CD4-positive, CD25-positive, alpha-beta regulatory T cell (primary cell): ENCODE results near the gene C13orf42. TPM values are rescaled to one million over a fixed set of nuclear protein-coding genes. Genes with fewer than 3 reads are reported as not detected.
"Not testable (repeated sequence)": the region's sequence is repeated elsewhere in the genome, so short reads cannot be mapped to it uniquely, and the experiment has no call there.

Experiments
- ATAC-seq, 2 donors: fragments of 150-1000 bp; cut with Tn5 transposase; one replicate each; pipeline ENCODE4 v1.10.0; 2021; ENCODE audit warnings: low read depth in 2 of 2, moderate number of reproducible peaks in 2 of 2, moderate library complexity in 1 of 2
- DNase-seq, 3 donors: peaks; one replicate each; pipeline versions ENCODE4 v3.0.0 to v3.0.0-alpha.2; 2012 to 2022; ENCODE audit warnings: mixed read lengths in 1 of 3
- H3K27ac ChIP-seq: one replicate; pipeline ENCODE4 v1.7.0; 2013; ENCODE audit warnings: mild to moderate bottlenecking, low read length; ENCODE audit not compliant: insufficient read depth, poor library complexity, severe bottlenecking
- H3K27me3 ChIP-seq: one replicate; pipeline ENCODE4 v1.7.0; 2013; ENCODE audit warnings: low read length; ENCODE audit not compliant: control insufficient read depth, insufficient read depth
- H3K36me3 ChIP-seq: one replicate; pipeline ENCODE4 v1.7.0; 2013; ENCODE audit warnings: mild to moderate bottlenecking, low read length, moderate library complexity; ENCODE audit not compliant: control insufficient read depth, insufficient read depth
- H3K4me1 ChIP-seq: 2 replicates; pipeline ENCODE4 v1.7.0; 2013; ENCODE audit warnings: mild to moderate bottlenecking, low read length; ENCODE audit not compliant: insufficient read depth, control insufficient read depth, poor library complexity, severe bottlenecking
- H3K4me3 ChIP-seq: one replicate; pipeline ENCODE4 v1.7.0; 2013; ENCODE audit warnings: low read depth, mild to moderate bottlenecking, low read length, moderate library complexity
- H3K9me3 ChIP-seq, 2 experiments: 1 replicate in 1 of 2; 2 replicates in 1 of 2; pipeline ENCODE4 v1.7.0; 2013; ENCODE audit warnings: low read length in 2 of 2, mild to moderate bottlenecking in 1 of 2, moderate library complexity in 1 of 2; ENCODE audit not compliant: control insufficient read depth in 2 of 2
- H3K27ac Mint-ChIP-seq, 3 donors: one replicate each; pipeline ENCODE4 v1.8.0; 2020 to 2022; ENCODE audit warnings: mild to moderate bottlenecking in 3 of 3, mixed read lengths in 3 of 3, moderate library complexity in 2 of 3
- H3K27me3 Mint-ChIP-seq: one replicate; pipeline ENCODE4 v1.8.0; 2022; ENCODE audit warnings: mild to moderate bottlenecking, mixed read lengths
- H3K36me3 Mint-ChIP-seq: one replicate; pipeline ENCODE4 v1.8.0; 2020; ENCODE audit warnings: mixed read lengths
- H3K4me1 Mint-ChIP-seq, 4 donors: one replicate each; pipeline ENCODE4 v1.8.0; 2020 to 2022; ENCODE audit warnings: mixed read lengths in 4 of 4, mild to moderate bottlenecking in 1 of 4
- H3K4me3 Mint-ChIP-seq, 4 donors: one replicate each; pipeline ENCODE4 v1.8.0; 2020 to 2022; ENCODE audit warnings: mild to moderate bottlenecking in 4 of 4, mixed read lengths in 4 of 4, moderate library complexity in 3 of 4
- H3K9me3 Mint-ChIP-seq, 7 donors: one replicate each; pipeline ENCODE4 v1.8.0; 2020 to 2022; ENCODE audit warnings: mixed read lengths in 7 of 7, mild to moderate bottlenecking in 3 of 7, moderate library complexity in 2 of 7
- polyA plus RNA-seq, 4 donors: library from polyadenylated mRNA; unstranded; fragments of 300-500 nt; fragmentation: Illumina TruSeq; gene quantifications; one replicate each; pipeline ENCODE4 v1.2.3, GENCODE V29; 2021
- total RNA-seq: library from RNA; stranded (reverse); gene quantifications from one replicate; pipeline ENCODE4 v1.2.3, GENCODE V29; 2022

C13orf42 gene
- total and polyA plus RNA-seq, 5 donors from 2014 or later, result not detected

GRCh38 chr13:51137250-51137649 is 26.2 kb upstream of the C13orf42 start:
- Mint-ChIP-seq H3K36me3 (no peaks in the 10 kb centered on the region), H3K4me3 (no peak overlapping the region), H3K27ac (no peak overlapping the region), H3K4me1 (no peaks in the 10 kb centered on the region), H3K9me3 (peaks cover 0 to 3% (median 0%) of the 10 kb centered on the region in 7 donors), H3K27me3 (peaks cover 20% of the 10 kb centered on the region)
- Histone ChIP-seq H3K9me3 (no peaks in the 10 kb centered on the region), H3K4me1 (no peaks in the 10 kb centered on the region), H3K27me3 (peaks cover 6% of the 10 kb centered on the region), H3K36me3 (no peaks in the 10 kb centered on the region), H3K27ac (no peak overlapping the region), H3K4me3 (no peak overlapping the region)
- DNase-seq (no peak), ATAC-seq (no peak)

- no peaks in the 10 kb centered on the region for H3K4me1 ChIP-seq
- no peak overlapping the region for H3K4me3 ChIP-seq
- no peak for DNase-seq
- Mint-ChIP-seq H3K27ac (no peak overlapping the region), H3K9me3 (peaks cover 0 to 3% (median 0%) of the 10 kb centered on the region in 7 donors), H3K4me1 (no peaks in the 10 kb centered on the region), H3K4me3 (no peak overlapping the region), H3K27me3 (peaks cover 20% of the 10 kb centered on the region), H3K36me3 (no peaks in the 10 kb centered on the region)
- no peak for ATAC-seq
- peaks cover 2% of the 10 kb centered on the region for H3K27me3 ChIP-seq
- no peaks in the 10 kb centered on the region for H3K9me3 ChIP-seq
- H3K27ac ChIP-seq, result no peak overlapping the region
- H3K36me3 ChIP-seq, result no peaks in the 10 kb centered on the region
These were observed 25.4 kb upstream of the C13orf42 start for GRCh38 chr13:51136276-51136980.

DNA sequence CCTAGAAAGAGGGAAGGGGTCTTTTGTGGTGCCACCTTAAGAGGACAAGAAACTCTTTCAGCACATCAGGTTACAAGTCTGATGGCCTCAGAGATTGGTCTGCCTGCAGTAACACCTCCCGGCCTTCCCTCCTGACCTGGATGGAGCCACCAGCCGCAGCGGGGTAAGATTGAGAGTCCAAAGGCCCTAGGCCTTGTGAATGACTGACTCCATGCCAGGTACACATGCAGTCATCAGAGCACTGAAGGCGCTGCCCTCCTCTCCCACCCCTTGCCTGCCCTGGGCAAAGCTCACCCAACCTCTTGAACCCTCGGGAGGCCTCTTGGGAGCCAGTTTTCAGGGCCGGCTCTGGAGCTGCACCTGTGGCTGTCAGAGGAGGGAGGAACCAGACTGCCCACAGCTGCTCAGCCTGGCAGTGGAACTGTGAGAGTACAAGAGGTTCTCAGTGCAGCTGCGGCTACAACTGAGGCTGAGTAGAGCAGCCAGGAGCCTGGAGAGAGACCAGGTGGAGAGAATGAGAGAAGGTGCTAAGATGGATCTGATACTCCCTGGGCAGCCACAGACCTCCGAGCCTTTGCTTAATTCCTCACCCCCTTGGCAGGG is 23.8 kb upstream of the C13orf42 start:
- Histone ChIP-seq H3K4me1 (no peaks in the 10 kb centered on the region), H3K27ac (no peak overlapping the region), H3K9me3 (peaks cover 0 to 4% of the 10 kb centered on the region in 2 experiments), H3K4me3 (no peak overlapping the region), H3K27me3 (no peaks in the 10 kb centered on the region), H3K36me3 (no peaks in the 10 kb centered on the region)
- Mint-ChIP-seq H3K9me3 (peaks cover 0 to 8% (median 2%) of the 10 kb centered on the region in 7 donors), H3K27me3 (peaks cover 20% of the 10 kb centered on the region), H3K27ac (no peak overlapping the region), H3K4me3 (no peak overlapping the region), H3K4me1 (no peaks in the 10 kb centered on the region), H3K36me3 (no peaks in the 10 kb centered on the region)
- ATAC-seq (no peak), DNase-seq (no peak)

GRCh38 chr13:51130348-51130747 is 19.3 kb upstream of the C13orf42 start:
- Mint-ChIP-seq H3K4me1 (peaks cover 0 to 3% (median under 1%) of the 10 kb centered on the region in 4 donors), H3K4me3 (no peak overlapping the region), H3K27ac (no peak overlapping the region), H3K36me3 (no peaks in the 10 kb centered on the region), H3K9me3 (peaks cover 0 to 8% (median 5%) of the 10 kb centered on the region in 7 donors), H3K27me3 (peaks cover 18% of the 10 kb centered on the region)
- Histone ChIP-seq H3K9me3 (peaks cover 0 to 4% of the 10 kb centered on the region in 2 experiments), H3K36me3 (no peaks in the 10 kb centered on the region), H3K27ac (no peak overlapping the region), H3K4me3 (no peak overlapping the region), H3K4me1 (no peaks in the 10 kb centered on the region), H3K27me3 (peaks cover 4% of the 10 kb centered on the region)
- no peak for DNase-seq
- ATAC-seq, result no peak

- peaks cover 4 to 15% (median 8%) of the 10 kb centered on the region in 4 donors for H3K4me1 Mint-ChIP-seq
- peak; percentile 52 to 63 for ATAC-seq
- H3K36me3 Mint-ChIP-seq, result no peaks in the 10 kb centered on the region
- no peak overlapping the region for H3K27ac Mint-ChIP-seq
- peaks cover 25% of the 10 kb centered on the region for H3K27me3 Mint-ChIP-seq
- DNase-seq, result peak; percentile 4 to 71 (median 19)
- Histone ChIP-seq H3K4me1 (peaks cover 5% of the 10 kb centered on the region), H3K4me3 (no peak overlapping the region), H3K27me3 (peaks cover 4% of the 10 kb centered on the region), H3K36me3 (no peaks in the 10 kb centered on the region), H3K27ac (no peak overlapping the region), H3K9me3 (peaks cover 0 to 4% of the 10 kb centered on the region in 2 experiments)
- H3K9me3 Mint-ChIP-seq, result peaks cover 0 to 6% (median 2%) of the 10 kb centered on the region in 7 donors
- no peak overlapping the region for H3K4me3 Mint-ChIP-seq
These were observed 14.6 kb upstream of the C13orf42 start for GRCh38 chr13:51125495-51126226.

DNA sequence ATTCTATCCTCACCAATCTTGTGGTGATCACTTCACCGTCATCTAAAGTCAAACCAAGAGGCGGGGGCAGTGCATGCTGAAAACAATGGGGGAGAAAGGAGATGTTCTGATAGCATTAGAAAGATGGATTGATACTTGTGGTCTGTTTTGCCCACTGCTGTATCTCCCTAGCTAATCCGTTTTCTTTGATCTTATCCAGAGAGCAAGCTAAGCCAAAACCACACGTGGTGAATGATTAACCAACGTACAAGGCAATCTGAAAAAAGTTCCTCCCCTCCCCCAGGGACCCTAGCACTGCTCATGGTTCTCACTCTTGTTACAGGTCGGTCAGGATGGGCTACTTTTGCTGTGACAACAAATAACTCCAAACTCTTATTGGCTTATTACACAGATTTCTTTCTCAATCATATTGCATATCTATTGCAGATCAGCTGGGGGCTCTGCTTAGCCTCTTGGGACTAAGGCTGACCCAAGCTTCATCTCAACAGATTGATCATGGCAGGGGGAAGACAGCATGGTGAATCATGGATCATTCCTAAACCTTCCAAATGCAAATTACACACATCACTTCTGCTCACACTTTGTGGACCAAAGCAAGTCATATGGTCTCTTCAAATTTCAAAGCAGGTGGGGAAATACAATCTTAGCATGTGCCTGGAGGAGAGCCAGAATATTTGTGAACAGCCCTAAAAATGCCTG is 11.9 kb upstream of the C13orf42 start:
- peaks cover 0 to 4% (median 0%) of the 10 kb centered on the region in 7 donors for H3K9me3 Mint-ChIP-seq
- peaks cover 4 to 15% (median 8%) of the 10 kb centered on the region in 4 donors for H3K4me1 Mint-ChIP-seq
- no peak overlapping the region for H3K27ac Mint-ChIP-seq
- Histone ChIP-seq H3K4me3 (no peak overlapping the region), H3K27ac (no peak overlapping the region), H3K27me3 (peaks cover 8% of the 10 kb centered on the region), H3K4me1 (peaks cover 5% of the 10 kb centered on the region), H3K9me3 (no peaks in the 10 kb centered on the region), H3K36me3 (no peaks in the 10 kb centered on the region)
- no peaks in the 10 kb centered on the region for H3K36me3 Mint-ChIP-seq
- DNase-seq (peak in 1 of 3 donors; percentile 20), ATAC-seq (no peak)
- no peak overlapping the region for H3K4me3 Mint-ChIP-seq
- peaks cover 20% of the 10 kb centered on the region for H3K27me3 Mint-ChIP-seq

DNA sequence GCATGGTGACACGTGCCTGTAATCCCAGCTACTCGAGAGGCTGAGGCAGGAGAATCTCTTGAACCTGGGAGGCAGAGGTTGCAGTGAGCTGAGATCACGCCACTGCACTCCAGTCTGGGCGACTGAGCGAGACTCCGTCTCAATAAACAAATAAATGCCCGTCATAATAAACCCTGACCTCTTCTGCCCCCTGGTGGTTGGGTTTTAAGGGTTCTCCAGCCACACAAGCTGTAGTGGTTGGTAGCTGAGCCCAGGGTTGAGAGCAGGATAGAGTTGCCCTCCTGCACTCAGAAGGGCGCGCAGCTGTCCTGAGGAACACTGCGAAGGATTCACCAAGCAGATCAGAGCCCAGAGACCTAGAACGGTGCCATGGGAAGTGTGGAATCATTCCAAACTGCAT is 9.8 kb upstream of the C13orf42 start:
- H3K4me3 Mint-ChIP-seq, H3K4me1 ChIP-seq, H3K4me3 ChIP-seq, H3K9me3 Mint-ChIP-seq, H3K27me3 ChIP-seq, H3K36me3 Mint-ChIP-seq, H3K36me3 ChIP-seq, H3K9me3 ChIP-seq, ATAC-seq, H3K27ac ChIP-seq: not testable (repeated sequence)
- peaks cover 23% of the 10 kb centered on the region for H3K27me3 Mint-ChIP-seq
- peak overlapping the region in 1 of 3 donors; percentile 9 for H3K27ac Mint-ChIP-seq
- peak in 1 of 3 donors; percentile 62 for DNase-seq
- peaks cover 4 to 15% (median 7%) of the 10 kb centered on the region in 4 donors for H3K4me1 Mint-ChIP-seq
